GM23338 (cell line): ENCODE measurements around the gene FAF1.

ENCODE experiments used
- TF ChIP-seq, protein P1 (sequence below): IDR thresholded peaks from one replicate; pipeline ENCODE4 v1.6.1; 2018; ENCODE audit warnings: antibody characterized with exemption; ENCODE audit not compliant: unreplicated experiment
- TF ChIP-seq, protein P2 (sequence below), 2 experiments: fragments of 200-600 bp in 1 of 2; sonication (generic) in 1 of 2; conservative IDR thresholded peaks; 2 replicates each; pipeline versions ENCODE4 v1.5.1 to v1.6.1; 2016 to 2017; ENCODE audit warnings: antibody characterized with exemption in 2 of 2, low read depth in 2 of 2, mild to moderate bottlenecking in 2 of 2, moderate library complexity in 1 of 2

DNA sequence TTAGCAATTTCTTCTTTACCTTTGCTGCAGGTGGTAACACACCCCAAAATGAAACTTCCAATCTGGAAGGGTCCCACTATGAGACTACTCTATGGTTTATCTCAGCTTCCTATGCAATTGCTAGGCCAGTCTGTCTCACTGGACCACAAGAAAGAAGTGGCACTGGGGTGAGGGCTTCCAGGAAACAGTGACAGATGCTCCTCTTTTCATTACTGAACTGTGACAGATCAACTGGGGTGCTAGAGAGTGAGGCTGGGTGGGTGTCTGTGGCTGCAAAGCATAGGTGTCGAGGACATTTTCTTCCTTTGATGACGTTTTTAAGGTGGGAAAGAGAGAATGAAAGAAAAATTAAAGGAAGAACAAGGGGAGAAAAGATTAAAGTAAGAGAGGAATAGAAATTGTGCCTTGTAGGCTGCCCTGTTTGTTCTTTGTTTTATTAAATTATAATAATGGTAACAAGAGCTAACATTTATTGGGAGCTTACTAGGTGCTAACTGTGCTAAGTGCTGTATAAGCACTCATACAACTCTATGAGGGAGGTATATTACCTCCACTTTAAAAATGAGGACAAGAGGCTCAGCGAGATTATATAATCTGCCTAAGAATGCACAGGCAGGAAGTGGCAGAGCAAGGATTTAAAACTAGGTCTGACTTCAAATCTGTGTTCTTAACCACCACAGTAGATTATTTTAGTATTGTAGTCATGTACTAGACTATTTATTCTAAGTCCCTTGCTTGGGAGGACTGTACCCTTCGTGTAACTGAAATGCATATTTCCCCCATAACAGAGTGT lies 509.0 kb downstream of the FAF1 start:
- TF ChIP-seq, protein P1, sequence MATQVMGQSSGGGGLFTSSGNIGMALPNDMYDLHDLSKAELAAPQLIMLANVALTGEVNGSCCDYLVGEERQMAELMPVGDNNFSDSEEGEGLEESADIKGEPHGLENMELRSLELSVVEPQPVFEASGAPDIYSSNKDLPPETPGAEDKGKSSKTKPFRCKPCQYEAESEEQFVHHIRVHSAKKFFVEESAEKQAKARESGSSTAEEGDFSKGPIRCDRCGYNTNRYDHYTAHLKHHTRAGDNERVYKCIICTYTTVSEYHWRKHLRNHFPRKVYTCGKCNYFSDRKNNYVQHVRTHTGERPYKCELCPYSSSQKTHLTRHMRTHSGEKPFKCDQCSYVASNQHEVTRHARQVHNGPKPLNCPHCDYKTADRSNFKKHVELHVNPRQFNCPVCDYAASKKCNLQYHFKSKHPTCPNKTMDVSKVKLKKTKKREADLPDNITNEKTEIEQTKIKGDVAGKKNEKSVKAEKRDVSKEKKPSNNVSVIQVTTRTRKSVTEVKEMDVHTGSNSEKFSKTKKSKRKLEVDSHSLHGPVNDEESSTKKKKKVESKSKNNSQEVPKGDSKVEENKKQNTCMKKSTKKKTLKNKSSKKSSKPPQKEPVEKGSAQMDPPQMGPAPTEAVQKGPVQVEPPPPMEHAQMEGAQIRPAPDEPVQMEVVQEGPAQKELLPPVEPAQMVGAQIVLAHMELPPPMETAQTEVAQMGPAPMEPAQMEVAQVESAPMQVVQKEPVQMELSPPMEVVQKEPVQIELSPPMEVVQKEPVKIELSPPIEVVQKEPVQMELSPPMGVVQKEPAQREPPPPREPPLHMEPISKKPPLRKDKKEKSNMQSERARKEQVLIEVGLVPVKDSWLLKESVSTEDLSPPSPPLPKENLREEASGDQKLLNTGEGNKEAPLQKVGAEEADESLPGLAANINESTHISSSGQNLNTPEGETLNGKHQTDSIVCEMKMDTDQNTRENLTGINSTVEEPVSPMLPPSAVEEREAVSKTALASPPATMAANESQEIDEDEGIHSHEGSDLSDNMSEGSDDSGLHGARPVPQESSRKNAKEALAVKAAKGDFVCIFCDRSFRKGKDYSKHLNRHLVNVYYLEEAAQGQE, result no peak
- TF ChIP-seq, protein P2, sequence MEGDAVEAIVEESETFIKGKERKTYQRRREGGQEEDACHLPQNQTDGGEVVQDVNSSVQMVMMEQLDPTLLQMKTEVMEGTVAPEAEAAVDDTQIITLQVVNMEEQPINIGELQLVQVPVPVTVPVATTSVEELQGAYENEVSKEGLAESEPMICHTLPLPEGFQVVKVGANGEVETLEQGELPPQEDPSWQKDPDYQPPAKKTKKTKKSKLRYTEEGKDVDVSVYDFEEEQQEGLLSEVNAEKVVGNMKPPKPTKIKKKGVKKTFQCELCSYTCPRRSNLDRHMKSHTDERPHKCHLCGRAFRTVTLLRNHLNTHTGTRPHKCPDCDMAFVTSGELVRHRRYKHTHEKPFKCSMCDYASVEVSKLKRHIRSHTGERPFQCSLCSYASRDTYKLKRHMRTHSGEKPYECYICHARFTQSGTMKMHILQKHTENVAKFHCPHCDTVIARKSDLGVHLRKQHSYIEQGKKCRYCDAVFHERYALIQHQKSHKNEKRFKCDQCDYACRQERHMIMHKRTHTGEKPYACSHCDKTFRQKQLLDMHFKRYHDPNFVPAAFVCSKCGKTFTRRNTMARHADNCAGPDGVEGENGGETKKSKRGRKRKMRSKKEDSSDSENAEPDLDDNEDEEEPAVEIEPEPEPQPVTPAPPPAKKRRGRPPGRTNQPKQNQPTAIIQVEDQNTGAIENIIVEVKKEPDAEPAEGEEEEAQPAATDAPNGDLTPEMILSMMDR (conservative IDR thresholded peaks at IDR 0.05; ENCODE audit: low read depth in 2 of 2), result no peak
